ENCODE measurements around the gene ZNF417. TPM values are rescaled to one million over a fixed set of nuclear protein-coding genes. Genes with fewer than 3 reads are reported as not detected.

The ZNF417 gene
- total and polyA plus RNA-seq, 2 of the 13 experiments (the other 11 are each of a cell fraction or from before 2014, with no cell fraction given) = 2.9 to 13.7 TPM

GRCh38 chr19:57947419-57948134 lies 31.2 kb upstream of the ZNF417 start, which contains the start of gene ZNF256 (continued):
- TF ChIP-seq KLF15 (CRISPR knock-in tag; IDR thresholded peaks at IDR 0.05; ENCODE audit: borderline replicate concordance) = no peak
- peak; percentile 17 for TF ChIP-seq AGO1 (IDR thresholded peaks at IDR 0.05; ENCODE audit: low read depth, low read length, poor library complexity, severe bottlenecking)
- TF ChIP-seq ZNF850 (CRISPR knock-in tag; conservative IDR thresholded peaks at IDR 0.05) = no peak
- TF ChIP-seq CSRNP1 (CRISPR knock-in tag; IDR thresholded peaks at IDR 0.05) = 0 out of 2 replicates have a peak, but pooled peaks have one; percentile 50
- peak; percentile 42 for TF ChIP-seq PAXIP1 (CRISPR knock-in tag; conservative IDR thresholded peaks at IDR 0.05)
- no peak for TF ChIP-seq SNAPC5 (CRISPR knock-in tag; IDR thresholded peaks at IDR 0.05; ENCODE audit: borderline replicate concordance)
- TF ChIP-seq JUND (CRISPR knock-in tag; IDR thresholded peaks at IDR 0.05) = no peak
- TF ChIP-seq REL (CRISPR knock-in tag; conservative IDR thresholded peaks at IDR 0.05) = no peak
- TF ChIP-seq USF2 (IDR thresholded peaks at IDR 0.05; ENCODE audit: low read depth, low read length) = no peak
- no peak for TF ChIP-seq USF2 (CRISPR knock-in tag; IDR thresholded peaks at IDR 0.05; ENCODE audit: borderline replicate concordance)
- no peak for TF ChIP-seq ZNF446 (CRISPR knock-in tag; IDR thresholded peaks at IDR 0.05)
- no peak for TF ChIP-seq CHCHD3 (CRISPR knock-in tag; IDR thresholded peaks at IDR 0.05)
- TF ChIP-seq XBP1 (CRISPR knock-in tag; IDR thresholded peaks at IDR 0.05) = no peak
- TF ChIP-seq ZNF414 (CRISPR knock-in tag; IDR thresholded peaks at IDR 0.05) = peak; percentile 68; the same call in 1 of the 2 replicates
- TF ChIP-seq ZNF644 (CRISPR knock-in tag; IDR thresholded peaks at IDR 0.05; ENCODE audit: low read depth) = peak; percentile 30; the same call in 1 of the 2 replicates
- TF ChIP-seq HDAC2 (CRISPR knock-in tag; IDR thresholded peaks at IDR 0.05) = peak; percentile 58; the same call in 1 of the 2 replicates
- TF ChIP-seq FOXA3 (CRISPR knock-in tag; IDR thresholded peaks at IDR 0.05) = peak; percentile 62
- no peak for TF ChIP-seq ZNF503 (CRISPR knock-in tag; IDR thresholded peaks at IDR 0.05)
- no peak for TF ChIP-seq RARG (CRISPR knock-in tag; IDR thresholded peaks at IDR 0.05; ENCODE audit: low read depth)

Measured in HepG2 (cell line).